CD8-positive, alpha-beta memory T cell (primary cell): ENCODE measurements around the gene CACNG1. TPM values are rescaled to one million over a fixed set of nuclear protein-coding genes. Genes with fewer than 3 reads are reported as not detected.
A peak's percentile ranks its signal among the peaks of the same experiment; 100 is the strongest.
"Not testable (repeated sequence)": the region's sequence is repeated elsewhere in the genome, so short reads cannot be mapped to it uniquely, and the experiment has no call there.

Experiments
- CTCF ChIA-PET: fragments of 350-600 bp; sonication (Branson Sonifier 250); formaldehyde crosslinking; loops from one replicate; lab custom pipeline; 2021; ENCODE audit warnings: antibody characterized with exemption; lab: Charles Lee
- POLR2A ChIA-PET: fragments of 350-600 bp; sonication (Branson Sonifier 250); formaldehyde crosslinking; loops from one replicate; lab custom pipeline; 2021; ENCODE audit warnings: antibody characterized with exemption; lab: Charles Lee
- DNase-seq, 5 donors: peaks; one replicate each; pipeline versions ENCODE4 v3.0.0 to v3.0.0-alpha.2; 2020 to 2022; ENCODE audit warnings: mixed read lengths in 1 of 5
- H3K27ac ChIP-seq: one replicate; pipeline ENCODE4 v1.7.0; 2013; ENCODE audit warnings: low read depth, mild to moderate bottlenecking, low read length, moderate library complexity
- H3K27me3 ChIP-seq: 2 replicates; pipeline ENCODE4 v1.7.0; 2013; ENCODE audit warnings: low read length, mild to moderate bottlenecking; ENCODE audit not compliant: insufficient read depth, poor library complexity, severe bottlenecking
- H3K36me3 ChIP-seq: 2 replicates; pipeline ENCODE4 v1.7.0; 2013; ENCODE audit warnings: mild to moderate bottlenecking, low read length, moderate library complexity; ENCODE audit not compliant: insufficient read depth
- H3K4me1 ChIP-seq: 2 replicates; pipeline ENCODE4 v1.7.0; 2013; ENCODE audit warnings: mild to moderate bottlenecking, low read length, moderate library complexity; ENCODE audit not compliant: insufficient read depth
- H3K4me3 ChIP-seq: 2 replicates; pipeline ENCODE4 v1.7.0; 2013; ENCODE audit warnings: mild to moderate bottlenecking, low read length
- H3K9me3 ChIP-seq: 2 replicates; pipeline ENCODE4 v1.7.0; 2013; ENCODE audit warnings: mild to moderate bottlenecking, low read length
- H3K27ac Mint-ChIP-seq, 8 donors: one replicate each; pipeline ENCODE4 v1.8.0; 2020 to 2021; ENCODE audit warnings: mixed read lengths in 8 of 8, mild to moderate bottlenecking in 6 of 8, inconsistent platforms in 3 of 8, moderate library complexity in 3 of 8
- H3K27me3 Mint-ChIP-seq, 2 donors: one replicate each; pipeline ENCODE4 v1.8.0; 2020 to 2021; ENCODE audit warnings: mixed read lengths in 2 of 2, mild to moderate bottlenecking in 1 of 2, moderate library complexity in 1 of 2
- H3K36me3 Mint-ChIP-seq, 3 donors: one replicate each; pipeline ENCODE4 v1.8.0; 2020 to 2021; ENCODE audit warnings: mixed read lengths in 3 of 3, inconsistent platforms in 1 of 3, mild to moderate bottlenecking in 1 of 3
- H3K4me1 Mint-ChIP-seq, 3 donors: one replicate each; pipeline ENCODE4 v1.8.0; 2020 to 2021; ENCODE audit warnings: mixed read lengths in 3 of 3, inconsistent platforms in 1 of 3, mild to moderate bottlenecking in 1 of 3
- H3K4me3 Mint-ChIP-seq, 7 donors: one replicate each; pipeline ENCODE4 v1.8.0; 2020 to 2021; ENCODE audit warnings: mixed read lengths in 7 of 7, mild to moderate bottlenecking in 6 of 7, moderate library complexity in 4 of 7, inconsistent platforms in 2 of 7
- H3K9me3 Mint-ChIP-seq, 5 donors: one replicate each; pipeline ENCODE4 v1.8.0; 2020 to 2022; ENCODE audit warnings: mixed read lengths in 5 of 5, mild to moderate bottlenecking in 3 of 5, moderate library complexity in 2 of 5, inconsistent platforms in 1 of 5
- polyA plus RNA-seq: library from polyadenylated mRNA; unstranded; fragments of 300-500 nt; fragmentation: Illumina TruSeq; gene quantifications from one replicate; pipeline ENCODE4 v1.2.3, GENCODE V29; 2021
- total RNA-seq, 2 experiments: library from RNA; stranded (reverse); gene quantifications; one replicate each; pipeline ENCODE4 v1.2.3, GENCODE V29; 2021

Gene CACNG1
- total and polyA plus RNA-seq, 3 experiments from 2014 or later, result not detected

GRCh38 chr17:67079491-67079890, 35.1 kb downstream of the CACNG1 start:
- H3K4me1 ChIP-seq, result peaks cover 31% of the 10 kb centered on the region
- CTCF ChIA-PET, result no interaction called here
- H3K27ac ChIP-seq, result no peak overlapping the region
- POLR2A ChIA-PET, result no interaction called here
- H3K27ac Mint-ChIP-seq, result peak overlapping the region in 3 of 8 donors; percentile 15 to 64 (median 40)
- H3K4me1 Mint-ChIP-seq, result peaks cover 24 to 33% (median 30%) of the 10 kb centered on the region in 3 donors
- no peaks in the 10 kb centered on the region for H3K36me3 ChIP-seq
- no peak for DNase-seq
- H3K27me3 Mint-ChIP-seq, result no peaks in the 10 kb centered on the region
- no peak overlapping the region for H3K4me3 ChIP-seq
- no peak overlapping the region for H3K4me3 Mint-ChIP-seq
- no peaks in the 10 kb centered on the region for H3K27me3 ChIP-seq
- H3K9me3 Mint-ChIP-seq, result no peaks in the 10 kb centered on the region
- no peaks in the 10 kb centered on the region for H3K9me3 ChIP-seq
- peaks cover 4 to 45% (median 14%) of the 10 kb centered on the region in 3 donors for H3K36me3 Mint-ChIP-seq

GRCh38 chr17:67080804-67081203, 36.5 kb downstream of the CACNG1 start:
- Mint-ChIP-seq H3K27me3 (no peaks in the 10 kb centered on the region), H3K4me1 (peaks cover 26 to 37% (median 34%) of the 10 kb centered on the region in 3 donors), H3K27ac (peak overlapping the region in 3 of 8 donors; percentile 52 to 86 (median 76)), H3K36me3 (peaks cover 8 to 49% (median 14%) of the 10 kb centered on the region in 3 donors), H3K4me3 (no peak overlapping the region), H3K9me3 (no peaks in the 10 kb centered on the region)
- Histone ChIP-seq H3K27me3 (no peaks in the 10 kb centered on the region), H3K4me3 (no peak overlapping the region), H3K36me3 (no peaks in the 10 kb centered on the region), H3K27ac (no peak overlapping the region), H3K9me3 (no peaks in the 10 kb centered on the region), H3K4me1 (peaks cover 31% of the 10 kb centered on the region)
- ChIA-PET POLR2A (no interaction called here), CTCF (no interaction called here)
- no peak for DNase-seq

GRCh38 chr17:67082107-67082506, 37.8 kb downstream of the CACNG1 start:
- Histone ChIP-seq H3K9me3 (no peaks in the 10 kb centered on the region), H3K36me3 (peaks cover 6% of the 10 kb centered on the region), H3K4me3 (no peak overlapping the region), H3K27ac (no peak overlapping the region), H3K4me1 (peaks cover 31% of the 10 kb centered on the region), H3K27me3 (no peaks in the 10 kb centered on the region)
- peak in 2 of 5 donors; percentile 28 to 59 for DNase-seq
- Mint-ChIP-seq H3K4me3 (peak overlapping the region in 6 of 7 donors; percentile 8 to 50 (median 40)), H3K27me3 (no peaks in the 10 kb centered on the region), H3K36me3 (peaks cover 12 to 51% (median 17%) of the 10 kb centered on the region in 3 donors), H3K4me1 (peaks cover 26 to 41% (median 38%) of the 10 kb centered on the region in 3 donors), H3K9me3 (no peaks in the 10 kb centered on the region), H3K27ac (peak overlapping the region; percentile 57 to 90 (median 76))
- ChIA-PET CTCF (interaction anchor here (1.2 kb wide), 1 partner anchor 14 kb away, joined by 6 read pairs; no protein-coding TSS in a partner anchor), POLR2A (no interaction called here)

- ChIA-PET POLR2A (no interaction called here), CTCF (no interaction called here)
- H3K4me3 Mint-ChIP-seq, result no peak overlapping the region
- Histone ChIP-seq H3K4me1 (peaks cover 31% of the 10 kb centered on the region), H3K9me3 (no peaks in the 10 kb centered on the region), H3K27me3 (no peaks in the 10 kb centered on the region), H3K36me3 (peaks cover 6% of the 10 kb centered on the region), H3K27ac (no peak overlapping the region), H3K4me3 (no peak overlapping the region)
- no peak for DNase-seq
- H3K27ac Mint-ChIP-seq, result peak overlapping the region in 2 of 8 donors; percentile 42 to 56
- H3K9me3 Mint-ChIP-seq, result no peaks in the 10 kb centered on the region
- no peaks in the 10 kb centered on the region for H3K27me3 Mint-ChIP-seq
- H3K36me3 Mint-ChIP-seq, result peaks cover 8 to 54% (median 19%) of the 10 kb centered on the region in 3 donors
- H3K4me1 Mint-ChIP-seq, result peaks cover 35 to 58% (median 51%) of the 10 kb centered on the region in 3 donors
Measured at GRCh38 chr17:67085406-67085805, 41.1 kb downstream of the CACNG1 start.

- Mint-ChIP-seq H3K36me3 (peaks cover 8 to 59% (median 25%) of the 10 kb centered on the region in 3 donors), H3K27me3 (no peaks in the 10 kb centered on the region), H3K4me3 (no peak overlapping the region), H3K4me1 (peaks cover 38 to 64% (median 53%) of the 10 kb centered on the region in 3 donors), H3K9me3 (no peaks in the 10 kb centered on the region), H3K27ac (no peak overlapping the region)
- POLR2A ChIA-PET, result no interaction called here
- Histone ChIP-seq H3K4me3 (no peak overlapping the region), H3K27ac (no peak overlapping the region), H3K9me3 (no peaks in the 10 kb centered on the region), H3K27me3 (no peaks in the 10 kb centered on the region), H3K4me1 (peaks cover 4% of the 10 kb centered on the region), H3K36me3 (peaks cover 6% of the 10 kb centered on the region)
- CTCF ChIA-PET, result no interaction called here
- no peak for DNase-seq
Measured at GRCh38 chr17:67088639-67089038, 44.3 kb downstream of the CACNG1 start.

- CTCF ChIA-PET, result no interaction called here
- peaks cover 48 to 75% (median 65%) of the 10 kb centered on the region in 3 donors for H3K4me1 Mint-ChIP-seq
Measured at GRCh38 chr17:67090341-67090740, 46.0 kb downstream of the CACNG1 start.

GRCh38 chr17:67092291-67092690, 47.9 kb downstream of the CACNG1 start:
- H3K4me1 ChIP-seq, result no peaks in the 10 kb centered on the region
- no peaks in the 10 kb centered on the region for H3K27me3 ChIP-seq
- Mint-ChIP-seq H3K9me3 (no peaks in the 10 kb centered on the region), H3K4me1 (peaks cover 59 to 82% (median 75%) of the 10 kb centered on the region in 3 donors), H3K27ac (peak overlapping the region in 4 of 8 donors; percentile 38 to 79 (median 70)), H3K27me3 (no peaks in the 10 kb centered on the region), H3K36me3 (peaks cover 0 to 59% (median 28%) of the 10 kb centered on the region in 3 donors), H3K4me3 (no peak overlapping the region)
- H3K4me3 ChIP-seq, result no peak overlapping the region
- H3K27ac ChIP-seq, result no peak overlapping the region
- ChIA-PET CTCF (no interaction called here), POLR2A (no interaction called here)
- no peak for DNase-seq
- no peaks in the 10 kb centered on the region for H3K9me3 ChIP-seq
- no peaks in the 10 kb centered on the region for H3K36me3 ChIP-seq

More at GRCh38 chr17:67090341-67090740, 46.0 kb downstream of the CACNG1 start:
- Histone ChIP-seq H3K27me3 (no peaks in the 10 kb centered on the region), H3K4me1 (no peaks in the 10 kb centered on the region), H3K27ac (no peak overlapping the region), H3K36me3 (peaks cover 6% of the 10 kb centered on the region), H3K4me3 (no peak overlapping the region), H3K9me3 (no peaks in the 10 kb centered on the region)
- peak overlapping the region in 3 of 8 donors; percentile 0 to 54 (median 31) for H3K27ac Mint-ChIP-seq
- no peaks in the 10 kb centered on the region for H3K9me3 Mint-ChIP-seq
- POLR2A ChIA-PET, result no interaction called here
- no peak for DNase-seq
- H3K4me3 Mint-ChIP-seq, result no peak overlapping the region
- no peaks in the 10 kb centered on the region for H3K27me3 Mint-ChIP-seq
- peaks cover 8 to 63% (median 28%) of the 10 kb centered on the region in 3 donors for H3K36me3 Mint-ChIP-seq

GRCh38 chr17:67092710-67093109, 48.4 kb downstream of the CACNG1 start:
- POLR2A ChIA-PET, H3K9me3 Mint-ChIP-seq, H3K27me3 ChIP-seq, H3K9me3 ChIP-seq, H3K36me3 ChIP-seq, DNase-seq, H3K27me3 Mint-ChIP-seq, H3K4me1 ChIP-seq, CTCF ChIA-PET, H3K4me3 ChIP-seq, H3K27ac ChIP-seq: not testable (repeated sequence)
- Mint-ChIP-seq H3K4me1 (peaks cover 59 to 83% (median 76%) of the 10 kb centered on the region in 3 donors), H3K4me3 (peak overlapping the region in 1 of 7 donors; percentile 19), H3K27ac (peak overlapping the region in 2 of 8 donors; percentile 12 to 50), H3K36me3 (peaks cover 0 to 55% (median 25%) of the 10 kb centered on the region in 3 donors)
